NCI-H1436 treated with DMSO at 0.1 percent for 48 hours (cell line): ENCODE data around the gene ASH1L.
"Not testable (repeated sequence)": the region's sequence is repeated elsewhere in the genome, so short reads cannot be mapped to it uniquely, and the experiment has no call there.

Source experiments
- DNase-seq: peaks from one replicate; lab custom pipeline; 2025; lab: John Stamatoyannopoulos, UW

Gene ASH1L

GRCh38 chr1:155437405-155437804 lies 125.2 kb downstream of the ASH1L start:
- no peak for DNase-seq

DNA sequence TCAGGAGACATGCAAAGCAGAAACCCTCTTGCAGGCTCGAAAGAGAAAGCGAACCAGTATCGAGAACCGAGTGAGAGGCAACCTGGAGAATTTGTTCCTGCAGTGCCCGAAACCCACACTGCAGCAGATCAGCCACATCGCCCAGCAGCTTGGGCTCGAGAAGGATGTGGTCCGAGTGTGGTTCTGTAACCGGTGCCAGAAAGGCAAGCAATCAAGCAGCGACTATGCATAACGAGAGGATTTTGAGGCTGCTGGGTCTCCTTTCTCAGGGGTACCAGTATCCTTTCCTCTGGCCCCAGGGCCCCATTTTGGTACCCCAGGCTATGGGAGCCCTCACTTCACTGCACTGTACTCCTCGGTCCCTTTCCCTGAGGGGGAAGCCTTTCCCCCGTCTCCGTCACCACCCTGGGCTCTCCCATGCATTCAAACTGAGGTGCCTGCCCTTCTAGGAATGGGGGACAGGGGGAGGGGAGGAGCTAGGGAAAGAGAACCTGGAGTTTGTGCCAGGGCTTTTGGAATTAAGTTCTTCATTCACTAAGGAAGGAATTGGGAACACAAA lies 128.7 kb downstream of the ASH1L start:
- not testable (repeated sequence) for DNase-seq

DNA sequence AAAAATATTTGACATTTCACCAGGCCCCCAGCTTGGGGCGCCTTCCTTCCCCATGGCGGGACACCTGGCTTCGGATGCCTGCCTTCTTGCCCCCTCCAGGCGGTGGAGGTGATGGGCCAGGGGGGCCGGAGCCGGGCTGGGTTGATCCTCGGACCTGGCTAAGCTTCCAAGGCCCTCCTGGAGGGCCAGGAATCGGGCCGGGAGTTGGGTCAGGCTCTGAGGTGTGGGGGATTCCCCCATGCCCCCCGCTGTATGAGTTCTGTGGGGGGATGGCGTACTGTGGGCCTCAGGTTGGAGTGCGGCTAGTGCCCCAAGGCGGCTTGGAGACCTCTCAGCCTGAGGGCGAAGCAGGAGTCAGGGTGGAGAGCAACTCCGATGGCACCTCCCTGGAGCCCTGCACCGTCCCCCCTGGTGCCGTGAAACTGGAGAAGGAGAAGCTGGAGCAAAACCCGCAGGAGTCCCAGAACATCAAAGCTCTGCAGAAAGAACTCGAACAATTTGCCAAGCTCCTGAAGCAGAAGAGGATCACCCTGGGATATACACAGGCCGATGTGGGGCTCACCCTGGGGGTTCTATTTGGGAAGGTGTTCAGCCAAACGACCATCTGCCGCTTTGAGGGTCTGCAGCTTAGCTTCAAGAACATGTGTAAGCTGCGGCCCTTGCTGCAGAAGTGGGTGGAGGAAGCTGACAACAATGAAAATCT lies 129.3 kb downstream of the ASH1L start:
- not testable (repeated sequence) for DNase-seq

- no peak for DNase-seq
Observed at GRCh38 chr1:155424091-155424490, 138.5 kb downstream of the ASH1L start.

DNA sequence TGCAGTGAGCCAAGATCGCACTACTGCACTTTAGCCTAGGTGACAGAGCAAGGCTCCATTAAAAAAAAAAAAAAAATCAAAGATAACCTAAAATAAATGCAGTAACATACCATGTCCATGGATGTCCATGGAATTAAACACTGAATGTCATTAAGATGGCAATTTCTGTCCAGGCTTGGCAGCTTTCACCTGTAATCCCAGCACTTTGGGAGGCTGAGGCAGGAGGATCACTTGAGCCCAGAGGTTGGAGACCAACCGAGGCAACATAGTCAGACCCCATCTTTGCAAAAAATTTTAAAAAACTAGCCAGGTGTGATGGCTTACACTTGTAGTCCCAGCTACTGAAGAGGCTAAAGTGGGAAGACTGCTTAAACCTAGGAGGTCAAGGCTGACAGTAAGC lies 141.8 kb downstream of the ASH1L start:
- DNase-seq, result no peak

GRCh38 chr1:155411840-155412239 lies 150.8 kb downstream of the ASH1L start:
- not testable (repeated sequence) for DNase-seq

- no peak for DNase-seq
Observed at GRCh38 chr1:155410931-155411330, 151.7 kb downstream of the ASH1L start.

GRCh38 chr1:155396874-155397476 lies 165.6 kb downstream of the ASH1L start:
- no peak for DNase-seq

DNA sequence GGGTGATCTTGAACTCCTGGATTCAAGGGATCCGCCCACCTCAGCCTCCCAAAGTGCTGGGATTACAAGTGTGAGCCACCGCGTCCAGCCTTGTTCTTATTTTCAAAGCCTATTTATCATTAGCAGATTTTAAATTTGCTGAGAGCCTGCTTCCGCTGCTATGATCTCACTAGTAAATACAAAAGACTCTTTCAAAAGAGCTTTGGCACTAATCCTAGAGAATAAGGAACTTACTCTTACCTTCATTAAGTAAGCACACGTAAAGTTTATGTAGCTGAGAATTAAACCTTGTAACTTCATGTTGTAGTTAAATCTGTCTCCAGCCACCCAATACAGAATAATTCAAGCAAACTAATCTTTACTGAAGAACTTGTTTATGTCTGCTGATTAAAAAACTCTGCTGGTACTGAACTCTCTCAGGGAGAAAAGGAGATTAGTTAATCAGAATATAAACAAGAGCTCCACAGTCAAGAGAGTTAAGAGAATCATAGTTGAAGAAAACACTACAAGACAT lies 169.6 kb downstream of the ASH1L start:
- DNase-seq, result no peak

- DNase-seq, result no peak
Observed at GRCh38 chr1:155389826-155390225, 172.8 kb downstream of the ASH1L start.

DNA sequence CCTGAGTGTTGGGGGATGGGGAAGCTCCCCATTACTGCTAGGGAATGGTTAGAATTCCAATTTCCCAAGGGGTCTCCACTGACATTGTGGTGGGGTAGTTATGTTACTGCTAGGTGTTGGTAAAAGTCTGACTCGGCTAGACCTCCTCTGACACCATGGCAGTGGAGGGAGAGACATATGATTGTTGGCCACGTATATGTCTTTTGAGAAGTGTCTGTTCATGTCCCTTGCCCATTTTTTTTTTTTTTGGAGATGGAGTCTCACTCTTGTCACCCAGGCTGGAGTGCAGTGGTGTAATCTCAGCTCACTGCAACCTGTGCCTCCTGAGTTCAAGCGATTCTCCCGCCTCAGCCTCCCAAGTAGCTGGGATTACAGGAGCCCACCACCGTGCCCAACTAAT lies 176.8 kb downstream of the ASH1L start:
- DNase-seq, result not testable (repeated sequence)

DNA sequence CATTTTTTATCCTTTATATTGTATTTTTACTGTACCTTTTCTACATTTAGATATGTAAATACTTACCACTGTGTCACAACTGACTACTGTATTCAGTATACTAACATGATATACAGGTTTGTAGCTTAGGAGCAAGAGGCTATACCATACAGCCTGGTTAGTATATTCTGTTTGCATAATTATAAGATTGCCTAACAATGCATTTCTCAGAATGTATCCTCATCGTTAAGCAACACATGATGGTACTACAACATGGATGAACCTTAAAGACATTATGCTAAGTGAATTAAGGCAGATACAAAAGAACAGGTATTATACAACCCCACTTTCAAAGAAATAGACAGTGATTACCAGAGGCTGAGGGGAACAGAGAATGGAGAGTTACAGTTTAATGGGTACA lies 179.2 kb downstream of the ASH1L start:
- no peak for DNase-seq

GRCh38 chr1:155379631-155380090 lies 182.9 kb downstream of the ASH1L start:
- DNase-seq, result no peak

GRCh38 chr1:155379180-155379579 lies 183.4 kb downstream of the ASH1L start:
- DNase-seq, result no peak

- DNase-seq, result no peak
Observed at GRCh38 chr1:155360051-155360450, 202.6 kb downstream of the ASH1L start.

- DNase-seq, result no peak
Observed at GRCh38 chr1:155352631-155353030, 210.0 kb downstream of the ASH1L start.

- DNase-seq, result no peak
Observed at GRCh38 chr1:155342842-155343241, 219.8 kb downstream of the ASH1L start.

DNA sequence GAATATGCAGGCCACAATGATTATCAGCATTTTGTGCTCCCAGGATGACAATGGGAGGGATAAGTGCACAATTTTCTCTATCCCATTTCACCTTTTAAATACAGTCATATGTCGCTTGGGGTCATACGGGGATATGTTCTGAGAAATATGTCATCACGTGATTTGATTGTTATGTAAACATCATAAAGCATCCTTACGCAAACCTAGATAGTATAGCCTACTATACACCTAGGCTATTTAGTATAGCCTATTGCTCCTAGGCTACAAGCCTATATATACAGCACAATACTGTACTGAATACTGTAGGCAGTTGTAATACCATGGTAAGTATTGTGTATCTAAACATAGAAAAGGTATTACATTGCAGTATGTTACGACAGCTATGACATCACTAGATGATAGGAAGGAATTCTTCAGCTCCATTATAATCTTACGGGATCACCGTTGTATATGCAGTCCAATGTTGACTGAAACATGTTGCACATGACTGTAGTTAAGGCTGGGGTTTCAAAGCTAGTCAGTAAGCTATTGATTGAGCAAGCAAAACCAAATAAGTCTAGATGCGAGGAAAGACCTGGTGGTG lies 223.0 kb downstream of the ASH1L start:
- no peak for DNase-seq

DNA sequence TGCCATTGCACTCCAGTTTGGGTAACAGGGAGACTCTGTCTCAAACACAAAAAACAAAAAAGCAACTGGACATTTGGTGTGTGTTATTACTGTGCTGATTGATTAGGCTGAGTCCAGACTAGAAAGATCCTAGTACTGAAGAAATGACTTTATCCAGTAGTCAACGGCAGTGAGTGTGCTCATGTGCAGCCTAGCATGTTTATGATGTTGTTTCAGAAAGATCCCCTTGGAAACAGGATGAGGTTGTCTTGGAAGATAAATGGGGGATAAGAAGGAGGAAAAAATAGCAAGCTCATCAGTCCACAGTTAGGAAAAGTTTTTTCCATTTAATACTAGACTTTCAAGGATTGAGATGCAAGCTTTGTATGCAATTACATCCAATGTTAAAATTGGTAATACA lies 227.6 kb downstream of the ASH1L start:
- DNase-seq, result no peak

DNA sequence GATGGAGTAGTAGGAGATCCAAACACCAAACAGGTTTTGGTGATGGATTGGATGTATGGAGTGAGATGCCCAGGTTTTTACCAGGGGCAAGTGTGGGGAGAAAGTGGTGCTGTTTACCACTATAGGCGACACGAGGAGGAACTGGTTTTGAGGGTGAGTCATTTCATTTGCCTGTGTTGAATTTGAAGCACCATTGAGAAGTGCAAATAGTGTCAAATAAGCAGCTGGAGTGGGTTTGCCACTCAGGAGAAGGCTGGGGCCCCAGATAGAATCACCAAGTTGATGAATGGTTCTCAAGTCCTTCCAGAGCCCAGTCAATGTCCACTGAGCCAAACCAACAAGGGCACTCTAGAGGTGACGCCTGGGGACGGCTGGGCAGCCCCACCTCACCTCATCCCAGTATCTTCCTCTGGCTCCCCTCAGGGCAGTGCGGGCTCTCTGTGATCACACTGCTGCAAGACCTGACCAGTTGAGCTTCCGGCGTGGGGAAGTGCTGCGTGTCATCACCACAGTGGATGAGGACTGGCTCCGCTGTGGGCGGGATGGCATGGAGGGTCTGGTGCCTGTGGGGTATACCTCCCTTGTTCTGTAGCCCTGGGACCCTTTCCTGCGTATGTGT lies 232.5 kb downstream of the ASH1L start:
- no peak for DNase-seq

DNA sequence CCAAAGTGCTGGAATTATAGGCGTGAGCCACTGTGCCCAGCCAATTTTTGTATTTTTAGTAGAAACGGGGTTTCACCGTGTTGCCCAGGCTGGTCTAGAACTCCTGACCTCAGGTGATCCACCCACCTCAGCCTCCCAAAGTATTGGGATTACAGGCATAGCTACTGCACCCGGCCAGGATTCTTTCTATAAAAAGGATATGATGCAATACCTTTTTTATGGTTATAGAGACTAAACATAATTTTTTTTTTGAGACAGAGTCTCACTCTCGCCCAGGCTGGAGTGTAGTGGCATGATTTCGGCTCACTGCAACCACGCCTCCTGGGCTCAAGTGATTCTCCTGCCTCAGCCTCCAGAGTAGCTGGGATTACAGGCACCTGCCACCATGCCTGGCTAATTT lies 233.7 kb downstream of the ASH1L start:
- not testable (repeated sequence) for DNase-seq

DNA sequence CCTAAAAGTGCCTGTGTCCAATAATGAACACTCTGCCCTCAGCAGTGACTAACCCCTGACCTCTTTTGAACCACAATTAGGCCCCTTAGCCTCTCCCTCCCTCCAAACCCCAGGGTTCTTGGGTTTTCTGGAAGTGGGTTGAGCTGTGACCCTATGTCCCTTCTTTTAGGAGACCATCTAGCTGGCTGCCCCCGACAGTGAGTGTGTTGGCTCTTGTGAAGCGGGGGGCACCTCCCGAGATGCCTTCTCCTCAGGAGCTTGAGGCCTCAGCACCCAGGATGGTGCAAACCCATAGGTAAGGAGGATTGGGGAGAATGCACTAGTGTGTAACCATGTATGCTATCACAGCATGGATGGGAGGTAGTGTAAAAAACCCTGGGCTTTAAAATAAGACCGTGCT lies 234.6 kb downstream of the ASH1L start:
- no peak for DNase-seq
